A549 (cell line): ENCODE data around the gene MSL1. TPM values are rescaled to one million over a fixed set of nuclear protein-coding genes. Genes with fewer than 3 reads are reported as not detected.

Source experiments
- ATAC-seq, 2 experiments: fragments of 200-7000 bp in 1 of 2; fragments of >200 bp in 1 of 2; cut with Nextera tagmentation in 1 of 2; cut with Tn5 transposase in 1 of 2; 3 replicates each; pipeline versions ENCODE4 v1.8.0 to v1.9.1; 2018 to 2020; ENCODE audit warnings: mild to moderate bottlenecking in 1 of 2, moderate library complexity in 1 of 2
- CTCF ChIA-PET: fragments of 300-600 bp; sonication (Branson Sonifier 250); formaldehyde crosslinking; extraction: SDS; loops from one replicate; lab custom pipeline; 2021; ENCODE audit warnings: antibody characterized with exemption, inconsistent platforms; lab: Yijun Ruan, JAX
- POLR2A ChIA-PET: fragments of 350-600 bp; formaldehyde crosslinking; extraction: SDS; loops from one replicate; lab custom pipeline; 2021; ENCODE audit warnings: antibody characterized with exemption, inconsistent platforms; lab: Yijun Ruan, JAX
- DNase-seq, 2 experiments: peaks; one replicate each; pipeline versions ENCODE4 v3.0.0 to v3.0.0-alpha.2; 2011 to 2016; ENCODE audit warnings: low read depth in 1 of 2, low spot score in 1 of 2
- FAIRE-seq: peaks from 2 replicates; lab custom pipeline; 2011; peaks lifted over from hg19 to GRCh38; lab: Jason Lieb, UNC
- H3K27ac ChIP-seq, 2 experiments: fragments of >200 bp; sonication (Bioruptor Twin); formaldehyde crosslinking; 3 replicates each; pipeline ENCODE4 v1.5.1; 2016 to 2017
- H3K4me1 ChIP-seq: fragments of >200 bp; sonication (Bioruptor Twin); formaldehyde crosslinking; 3 replicates; pipeline ENCODE4 v1.6.1; 2016
- H3K4me2 ChIP-seq: fragments of >200 bp; sonication (Bioruptor Twin); formaldehyde crosslinking; 3 replicates; pipeline ENCODE4 v1.6.1; 2016
- H3K4me3 ChIP-seq: fragments of >200 bp; sonication (Bioruptor Twin); formaldehyde crosslinking; 3 replicates; pipeline ENCODE4 v1.5.1; 2016
- H3K9me3 ChIP-seq: fragments of >200 bp; sonication (Bioruptor Twin); formaldehyde crosslinking; 3 replicates; pipeline ENCODE4 v1.6.1; 2016
- BHLHE40 ChIP-seq: IDR thresholded peaks from 2 replicates; pipeline ENCODE4 v1.6.1; 2012; ENCODE audit warnings: low read depth, low read length, inconsistent platforms
- CEBPB ChIP-seq, 2 experiments: fragments of >200 bp in 1 of 2; sonication (Bioruptor Twin) in 1 of 2; formaldehyde crosslinking in 1 of 2; IDR thresholded peaks; 2 replicates each; pipeline ENCODE4 v1.6.1; 2012 to 2016
- CHD2 ChIP-seq: fragments of 150-350 bp; IDR thresholded peaks from 2 replicates; pipeline ENCODE4 v1.6.1; 2014; ENCODE audit warnings: low read length; ENCODE audit not compliant: partially characterized antibody
- CHD4 ChIP-seq: fragments of 200-600 bp; sonication (generic); IDR thresholded peaks from 2 replicates; pipeline ENCODE4 v1.6.1; 2016; ENCODE audit warnings: antibody characterized with exemption, mild to moderate bottlenecking, borderline replicate concordance
- EP300 ChIP-seq, 2 experiments: fragments of >200 bp; sonication (Bioruptor Twin); formaldehyde crosslinking; IDR thresholded peaks; 2 replicates in 1 of 2; 3 replicates in 1 of 2; pipeline ENCODE4 v1.6.1; 2016 to 2017
- GATA3 ChIP-seq: IDR thresholded peaks from 2 replicates; pipeline ENCODE4 v1.6.1; 2012; ENCODE audit warnings: borderline replicate concordance
- HDAC2 ChIP-seq: fragments of 200-600 bp; sonication (generic); IDR thresholded peaks from 2 replicates; pipeline ENCODE4 v1.6.1; 2016
- HES2 ChIP-seq: fragments of >200 bp; sonication (Bioruptor Twin); formaldehyde crosslinking; IDR thresholded peaks from 2 replicates; pipeline ENCODE4 v1.6.1; 2016
- HEYL ChIP-seq: fragments of 250-450 bp; sonication (Bioruptor Pico); IDR thresholded peaks from 2 replicates; pipeline ENCODE4 v1.8.0; 2021; ENCODE audit warnings: mild to moderate bottlenecking, moderate library complexity
- HOXA7 ChIP-seq: fragments of 250-450 bp; sonication (Bioruptor Pico); IDR thresholded peaks from 2 replicates; pipeline ENCODE4 v1.5.0; 2020; ENCODE audit warnings: mild to moderate bottlenecking, moderate library complexity
- HOXB5 ChIP-seq: fragments of 250-450 bp; sonication (Bioruptor Pico); IDR thresholded peaks from 2 replicates; pipeline ENCODE4 v1.5.0; 2020; ENCODE audit warnings: mild to moderate bottlenecking, moderate library complexity
- JUN ChIP-seq, 2 experiments: fragments of >200 bp; sonication (Bioruptor Twin); formaldehyde crosslinking; IDR thresholded peaks; 2 replicates in 1 of 2; 3 replicates in 1 of 2; pipeline ENCODE4 v1.6.1; 2016 to 2017
- JUNB ChIP-seq: fragments of >200 bp; sonication (Bioruptor Twin); formaldehyde crosslinking; IDR thresholded peaks from 2 replicates; pipeline ENCODE4 v1.6.1; 2016
- KDM1A ChIP-seq: fragments of 200-600 bp; sonication (generic); IDR thresholded peaks from 2 replicates; pipeline ENCODE4 v1.6.1; 2016; ENCODE audit warnings: low read depth, mild to moderate bottlenecking
- MYC ChIP-seq: IDR thresholded peaks from 2 replicates; pipeline ENCODE4 v1.6.1; 2012; ENCODE audit warnings: mild to moderate bottlenecking, inconsistent platforms, low read length, improper control_type of control experiment, borderline replicate concordance
- NR3C1 ChIP-seq: fragments of >200 bp; sonication (Bioruptor Twin); formaldehyde crosslinking; IDR thresholded peaks from 3 replicates; pipeline ENCODE4 v1.6.1; 2017
- POLR2A ChIP-seq: IDR thresholded peaks from 2 replicates; pipeline ENCODE4 v1.6.1; 2012; ENCODE audit warnings: mild to moderate bottlenecking, low read length
- RFX5 ChIP-seq: fragments of 450-650 bp; IDR thresholded peaks from 2 replicates; pipeline ENCODE4 v1.7.1; 2014; ENCODE audit warnings: antibody characterized with exemption, mild to moderate bottlenecking, moderate library complexity
- ZFP36 ChIP-seq: fragments of 450-650 bp; IDR thresholded peaks from 2 replicates; pipeline ENCODE4 v1.6.1; 2014; ENCODE audit warnings: borderline replicate concordance; ENCODE audit not compliant: partially characterized antibody
- ZNF302 ChIP-seq: fragments of 250-450 bp; sonication (Bioruptor Pico); IDR thresholded peaks from 2 replicates; pipeline ENCODE4 v1.9.0; 2021; ENCODE audit warnings: inconsistent platforms, mild to moderate bottlenecking, moderate library complexity
- WGBS: methylation state at CpG from one replicate; pipeline ENCODE4 v1.1.6; 2017; ENCODE audit errors: missing lambda C conversion rate; 5-methylcytosine and 5-hydroxymethylcytosine counted together
- polyA plus RNA-seq, 4 experiments: library from polyadenylated mRNA; depleted of rRNA in 3 of 4; stranded (reverse); fragments of >200 nt; fragmentation: RNase III in 1 of 4; extraction: RNeasy Plus Mini Kit Qiagen cat#74134 plus additional on column Dnase treatment in 1 of 4; gene quantifications; 2 replicates in 3 of 4; 3 replicates in 1 of 4; pipeline ENCODE4 v1.2.3, GENCODE V29; 2011 to 2017
- TF ChIP-seq, protein P1 (sequence below): IDR thresholded peaks from 2 replicates; pipeline ENCODE4 v1.6.1; 2012
- TF ChIP-seq, protein P2 (sequence below): fragments of 450-650 bp; IDR thresholded peaks from 2 replicates; pipeline ENCODE4 v1.6.1; 2014; ENCODE audit warnings: antibody characterized with exemption

Gene MSL1
- polyA plus RNA-seq, 2 of the 4 experiments (the other 2 are of a cell fraction): 64.8 to 95.1 TPM

- TF ChIP-seq JUN (IDR thresholded peaks at IDR 0.05): no peak
- Histone ChIP-seq H3K9me3 (no peaks in the 10 kb centered on the region), H3K27ac (no peak overlapping the region), H3K4me2 (no peak overlapping the region), H3K4me1 (peaks cover 52% of the 10 kb centered on the region), H3K4me3 (no peak overlapping the region)
- POLR2A ChIA-PET: no interaction called here
- ATAC-seq: no peak
- 95% methylated on average over 7 of the region's 7 CpGs for WGBS
- no peak for DNase-seq
- no peak for FAIRE-seq
- CTCF ChIA-PET: interaction anchor here (0.9 to 34.4 kb wide), 17 partner anchors 1 to 142 kb away, joined by 3 to 919 read pairs (median 15); partner anchors contain the start of genes CSF3, MED24, NR1D1 and PSMD3
Observed at GRCh38 chr17:40076591-40076990, 45.2 kb upstream of the MSL1 start.

DNA sequence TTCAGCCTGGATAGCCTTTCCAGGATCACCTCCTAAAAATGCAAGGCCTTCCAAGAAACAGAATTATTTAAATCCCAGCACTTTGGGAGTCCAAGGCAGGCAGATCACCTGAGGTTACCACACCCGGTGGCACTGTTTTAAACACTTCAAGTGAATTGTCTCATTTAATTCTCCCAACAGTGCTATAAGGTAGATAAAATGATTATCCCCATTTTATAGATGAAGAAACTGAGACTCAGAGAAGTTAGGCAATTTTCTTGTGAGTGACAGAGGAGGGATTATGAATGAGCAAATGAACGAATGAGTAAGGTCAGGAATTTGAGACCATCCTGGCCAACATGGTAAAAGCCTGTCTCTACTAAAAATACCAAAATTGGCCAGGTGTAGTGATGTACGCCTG is 42.2 kb upstream of the MSL1 start:
- ChIA-PET CTCF (interaction anchor here (1.2 to 19.1 kb wide), 8 partner anchors 16 to 122 kb away, joined by 3 to 919 read pairs (median 46); partner anchors contain the start of genes CSF3, MED24, NR1D1 and THRA), POLR2A (interaction anchor here (0.5 kb wide), 1 partner anchor 10 kb away, joined by 4 read pairs; no protein-coding TSS in a partner anchor)
- Histone ChIP-seq H3K9me3 (no peaks in the 10 kb centered on the region), H3K4me1 (peaks cover 26% of the 10 kb centered on the region), H3K4me3 (no peak overlapping the region), H3K4me2 (no peak overlapping the region), H3K27ac (no peak overlapping the region)
- 86% methylated on average over 3 of the region's 3 CpGs for WGBS
- FAIRE-seq (no peak), DNase-seq (no peak), ATAC-seq (no peak)
- TF ChIP-seq JUN (IDR thresholded peaks at IDR 0.05) (no peak), HOXB5 (CRISPR knock-in tag) (no peak), CHD4 (no peak), NR3C1 (no peak), ZFP36 (no peak), RFX5 (no peak), GATA3 (no peak), KDM1A (peak; percentile 61; the same call in 1 of the 2 replicates), HES2 (no peak), HOXA7 (CRISPR knock-in tag) (no peak), CEBPB (IDR thresholded peaks at IDR 0.05) (no peak), HDAC2 (peak; percentile 40; the same call in 1 of the 2 replicates), MYC (no peak)
- TF ChIP-seq, protein P1, sequence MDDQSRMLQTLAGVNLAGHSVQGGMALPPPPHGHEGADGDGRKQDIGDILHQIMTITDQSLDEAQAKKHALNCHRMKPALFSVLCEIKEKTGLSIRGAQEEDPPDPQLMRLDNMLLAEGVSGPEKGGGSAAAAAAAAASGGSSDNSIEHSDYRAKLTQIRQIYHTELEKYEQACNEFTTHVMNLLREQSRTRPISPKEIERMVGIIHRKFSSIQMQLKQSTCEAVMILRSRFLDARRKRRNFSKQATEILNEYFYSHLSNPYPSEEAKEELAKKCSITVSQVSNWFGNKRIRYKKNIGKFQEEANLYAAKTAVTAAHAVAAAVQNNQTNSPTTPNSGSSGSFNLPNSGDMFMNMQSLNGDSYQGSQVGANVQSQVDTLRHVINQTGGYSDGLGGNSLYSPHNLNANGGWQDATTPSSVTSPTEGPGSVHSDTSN: no peak
- TF ChIP-seq, protein P2, sequence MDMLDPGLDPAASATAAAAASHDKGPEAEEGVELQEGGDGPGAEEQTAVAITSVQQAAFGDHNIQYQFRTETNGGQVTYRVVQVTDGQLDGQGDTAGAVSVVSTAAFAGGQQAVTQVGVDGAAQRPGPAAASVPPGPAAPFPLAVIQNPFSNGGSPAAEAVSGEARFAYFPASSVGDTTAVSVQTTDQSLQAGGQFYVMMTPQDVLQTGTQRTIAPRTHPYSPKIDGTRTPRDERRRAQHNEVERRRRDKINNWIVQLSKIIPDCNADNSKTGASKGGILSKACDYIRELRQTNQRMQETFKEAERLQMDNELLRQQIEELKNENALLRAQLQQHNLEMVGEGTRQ: no peak

DNA sequence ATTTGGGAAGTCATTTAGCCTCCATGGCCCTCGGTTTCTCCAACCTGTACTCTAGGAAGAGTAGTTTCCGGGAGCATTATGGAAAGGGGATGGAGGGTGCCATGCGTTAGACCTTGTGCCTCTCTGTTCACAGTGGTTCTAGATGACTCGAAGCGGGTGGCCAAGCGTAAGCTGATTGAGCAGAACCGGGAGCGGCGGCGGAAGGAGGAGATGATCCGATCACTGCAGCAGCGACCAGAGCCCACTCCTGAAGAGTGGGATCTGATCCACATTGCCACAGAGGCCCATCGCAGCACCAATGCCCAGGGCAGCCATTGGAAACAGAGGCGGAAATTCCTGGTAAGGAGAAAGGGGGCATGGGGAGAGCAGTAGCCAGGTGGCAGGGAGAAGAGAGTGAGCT is 37.3 kb upstream of the MSL1 start:
- no peak overlapping the region for H3K4me2 ChIP-seq
- ChIA-PET POLR2A (interaction anchor here (0.8 kb wide), 1 partner anchor 30 kb away, joined by 3 read pairs; the partner anchor contains the start of gene MED24), CTCF (interaction anchor here (1.0 to 18.9 kb wide), 9 partner anchors 14 to 372 kb away, joined by 3 to 919 read pairs (median 83); partner anchors contain the start of genes CSF3, MED24, NR1D1 and THRA)
- TF ChIP-seq BHLHE40 (no peak), ZNF302 (CRISPR knock-in tag) (no peak), POLR2A (no peak), HES2 (no peak), HEYL (CRISPR knock-in tag) (no peak), CHD4 (no peak), EP300 (IDR thresholded peaks at IDR 0.05) (no peak), CHD2 (no peak), JUNB (no peak)
- H3K4me3 ChIP-seq: no peak overlapping the region
- H3K9me3 ChIP-seq: no peaks in the 10 kb centered on the region
- no peak overlapping the region for H3K27ac ChIP-seq
- 94% methylated on average over 14 of the region's 14 CpGs for WGBS
- ATAC-seq: no peak
- 0 out of 3 replicates have a peak, but pooled peaks cover 9% of the 10 kb centered on the region for H3K4me1 ChIP-seq
- no peak for DNase-seq
- FAIRE-seq: no peak
